ENCODE measurements around the gene TSPO2. TPM values are rescaled to one million over a fixed set of nuclear protein-coding genes. Genes with fewer than 3 reads are reported as not detected.
A peak's percentile ranks its signal among the peaks of the same experiment; 100 is the strongest.

The TSPO2 gene
- total and polyA plus RNA-seq, 2 of the 8 experiments (the other 6 are each of a cell fraction or from before 2014, with no cell fraction given), result not detected

GRCh38 chr6:41073968-41074691, 31.9 kb downstream of the TSPO2 start:
- Histone ChIP-seq H2BK120ac (replicated peaks; ENCODE audit: low read depth, low read length) (no peak overlapping the region), H3K23me2 (ENCODE audit: low read depth, low read length) (peaks cover 11% of the 10 kb centered on the region), H2AK5ac (ENCODE audit: low read depth, low read length) (no peak overlapping the region), H3K18ac (ENCODE audit: extremely low read depth, low read length) (peak overlapping the region; percentile 25), H3K23ac (ENCODE audit: insufficient read length) (no peak overlapping the region), H2BK5ac (ENCODE audit: low read depth, low read length) (peak overlapping the region; percentile 47; the same call in 1 of the 2 replicates), H3K56ac (replicated peaks; ENCODE audit: insufficient read length, low read depth, low read length) (peak overlapping the region; percentile 17), H3K4me1 (replicated peaks in 1 of 4; ENCODE audit: control insufficient read depth in 3 of 4, insufficient read depth in 4 of 4, low read length in 3 of 4) (peaks cover 2 to 5% (median 4%) of the 10 kb centered on the region in 4 experiments; a peak in 3 of 7 replicates), H3K36me3 (ENCODE audit: control insufficient read depth in 2 of 4, insufficient read depth in 4 of 4, low read length in 3 of 4) (peaks cover 1 to 17% (median 4%) of the 10 kb centered on the region in 4 experiments; a peak in 5 of 8 replicates), H3K4me3 (ENCODE audit: extremely low read depth in 1 of 4, insufficient read depth in 2 of 4, low read depth in 3 of 4, low read length in 4 of 4) (peak overlapping the region; percentile 83 to 96 (median 92)), H3K27ac (ENCODE audit: low read depth, low read length) (peak overlapping the region; percentile 96), H2AFZ (ENCODE audit: low read length) (no peak overlapping the region), H3K79me1 (ENCODE audit: low read depth, low read length) (no peaks in the 10 kb centered on the region; the same call in 1 of the 2 replicates), H3K27me3 (replicated peaks in 1 of 4; ENCODE audit: control insufficient read depth in 3 of 4, extremely low read depth in 1 of 4, insufficient read depth in 3 of 4, low read length in 3 of 4) (no peaks in the 10 kb centered on the region), H3K4ac (replicated peaks; ENCODE audit: insufficient read length, low read depth, low read length) (peak overlapping the region; percentile 61), H3K14ac (ENCODE audit: insufficient read length) (no peak overlapping the region), H3K79me2 (ENCODE audit: control insufficient read depth in 1 of 2, insufficient read depth in 2 of 2, low read length in 2 of 2) (peaks cover 40 to 55% of the 10 kb centered on the region in 2 experiments), H3K9ac (replicated peaks in 1 of 4; ENCODE audit: extremely low read depth in 1 of 4, low read depth in 3 of 4, low read length in 3 of 4) (peak overlapping the region; percentile 38 to 92 (median 81)), H3K9me3 (ENCODE audit: insufficient read depth in 2 of 2, low read depth in 1 of 2, low read length in 1 of 2) (no peaks in the 10 kb centered on the region), H3K4me2 (ENCODE audit: insufficient read depth in 1 of 2, low read depth in 2 of 2, low read length in 2 of 2) (peak overlapping the region; percentile 89 to 98), H2BK12ac (ENCODE audit: low read depth, low read length) (peak overlapping the region; percentile 56), H2BK15ac (ENCODE audit: low read length) (no peak overlapping the region), H4K8ac (ENCODE audit: extremely low read depth, insufficient read depth, low read length) (no peak overlapping the region), H4K91ac (replicated peaks; ENCODE audit: insufficient read length, low read length) (peak overlapping the region; percentile 67), H2BK20ac (ENCODE audit: low read length) (no peak overlapping the region), H4K20me1 (replicated peaks in 1 of 2; ENCODE audit: control insufficient read depth in 1 of 2, insufficient read depth in 2 of 2, low read length in 2 of 2) (peaks cover 0 to 7% of the 10 kb centered on the region in 2 experiments), H4K5ac (ENCODE audit: insufficient read length, low read depth, low read length) (no peak overlapping the region)
- WGBS, 2 experiments (ENCODE audit: extremely low coverage in 1 of 2, insufficient coverage in 1 of 2, insufficient read length in 1 of 2, insufficient replicate concordance in 2 of 2, low coverage in 1 of 2, low lambda C conversion rate in 2 of 2, missing lambda C conversion rate in 1 of 2), result 13% methylated on average over 11 of the region's 11 CpGs; no CpG with 5 or more reads in 1 of the 2 experiments
- no peak for TF ChIP-seq ATF2 (IDR thresholded peaks at IDR 0.05; ENCODE audit: low read length)
- no peak for TF ChIP-seq TCF12 (IDR thresholded peaks at IDR 0.05; ENCODE audit: low read depth, low read length)
- peak; percentile 9 for TF ChIP-seq ASH2L (IDR thresholded peaks at IDR 0.05; ENCODE audit: low read length)
- TF ChIP-seq SP4 (IDR thresholded peaks at IDR 0.05; ENCODE audit: low read length), result no peak
- TF ChIP-seq PHF8 (conservative IDR thresholded peaks at IDR 0.05; ENCODE audit: low read depth, low read length), result no peak
- POLR2A ChIA-PET (ENCODE audit: partially characterized antibody), result interaction anchor here (0.7 to 1.4 kb wide), 4 partner anchors 10 to 126 kb away, joined by 3 to 4 read pairs (median 3); no protein-coding TSS in a partner anchor
- FAIRE-seq (peak; percentile 58), DNase-seq (ENCODE audit: low read depth in 1 of 2, low spot score in 2 of 2) (no peak)
- CTCF ChIA-PET (ENCODE audit: partially characterized antibody), result no interaction called here

Data from H1 (cell line).